HEK293 (cell line): ENCODE measurements around the gene PRCP.

Experiments used
- CTCF ChIA-PET: fragments of 350-600 bp; formaldehyde crosslinking; extraction: SDS; loops from one replicate; lab custom pipeline; 2021; ENCODE audit warnings: antibody characterized with exemption; lab: Yijun Ruan, JAX
- POLR2A ChIA-PET: fragments of 300-600 bp; formaldehyde crosslinking; extraction: SDS; loops from one replicate; lab custom pipeline; 2020; ENCODE audit warnings: antibody characterized with exemption, inconsistent platforms; lab: Yijun Ruan, JAX
- H3K27ac ChIP-seq: fragments of 200-500 bp; sonication (Bioruptor generic); 2 replicates; pipeline ENCODE4 v1.5.1; 2014; ENCODE audit warnings: low read depth, low read length, control low read depth, inconsistent platforms; ENCODE audit errors: extremely low read depth
- H3K36me3 ChIP-seq, 2 experiments: fragments of 200-500 bp in 1 of 2; sonication (Bioruptor generic) in 1 of 2; 1 replicate in 1 of 2; 2 replicates in 1 of 2; pipeline ENCODE4 v1.5.1; 2014 to 2017; ENCODE audit warnings: inconsistent platforms in 2 of 2, low read length in 2 of 2; ENCODE audit not compliant: control insufficient read depth in 2 of 2, insufficient read depth in 1 of 2
- H3K4me1 ChIP-seq: fragments of 200-500 bp; sonication (Bioruptor generic); 2 replicates; pipeline ENCODE4 v1.5.1; 2014; ENCODE audit warnings: mild to moderate bottlenecking, low read length, inconsistent platforms; ENCODE audit not compliant: control insufficient read depth, insufficient read depth
- H3K4me3 ChIP-seq: 2 replicates; pipeline ENCODE4 v1.5.1; 2011; ENCODE audit warnings: low read depth, mild to moderate bottlenecking, control low read depth, low read length, moderate library complexity
- H3K9me3 ChIP-seq: fragments of 200-500 bp; sonication (Bioruptor generic); 2 replicates; pipeline ENCODE4 v1.5.1; 2014; ENCODE audit warnings: low read depth, low read length, inconsistent platforms; ENCODE audit not compliant: control insufficient read depth, insufficient read depth
- KLF1 ChIP-seq: fragments of 450-650 bp; formaldehyde crosslinking; IDR thresholded peaks from 2 replicates; pipeline ENCODE4 v1.5.1; 2016; ENCODE audit warnings: missing biosample characterization, missing genetic modification characterization
- KLF10 ChIP-seq: fragments of 450-650 bp; IDR thresholded peaks from 2 replicates; pipeline ENCODE4 v1.5.1; 2018; ENCODE audit warnings: missing biosample characterization, mild to moderate bottlenecking, missing genetic modification characterization
- KLF16 ChIP-seq: fragments of 450-650 bp; formaldehyde crosslinking; IDR thresholded peaks from 2 replicates; pipeline ENCODE4 v1.5.1; 2017; ENCODE audit warnings: missing biosample characterization, missing genetic modification characterization
- RBAK ChIP-seq: fragments of 450-650 bp; formaldehyde crosslinking; IDR thresholded peaks from 2 replicates; pipeline ENCODE4 v1.5.1; 2016; ENCODE audit warnings: missing biosample characterization, missing genetic modification characterization
- ZBTB20 ChIP-seq: fragments of 450-650 bp; formaldehyde crosslinking; IDR thresholded peaks from 2 replicates; pipeline ENCODE4 v1.5.1; 2016; ENCODE audit warnings: missing biosample characterization, missing genetic modification characterization
- ZBTB48 ChIP-seq: fragments of 450-650 bp; formaldehyde crosslinking; IDR thresholded peaks from 2 replicates; pipeline ENCODE4 v1.5.1; 2016; ENCODE audit warnings: missing biosample characterization, missing genetic modification characterization
- ZNF223 ChIP-seq: fragments of 450-650 bp; formaldehyde crosslinking; IDR thresholded peaks from 2 replicates; pipeline ENCODE4 v1.5.1; 2016; ENCODE audit warnings: missing biosample characterization, missing genetic modification characterization
- ZNF391 ChIP-seq: fragments of 450-650 bp; formaldehyde crosslinking; IDR thresholded peaks from 2 replicates; pipeline ENCODE4 v1.5.1; 2016; ENCODE audit warnings: low read depth, missing biosample characterization, missing genetic modification characterization, borderline replicate concordance
- ZNF473 ChIP-seq: fragments of 450-650 bp; formaldehyde crosslinking; IDR thresholded peaks from 2 replicates; pipeline ENCODE4 v1.5.1; 2017; ENCODE audit warnings: missing biosample characterization, missing genetic modification characterization
- ZNF514 ChIP-seq: fragments of 450-650 bp; formaldehyde crosslinking; IDR thresholded peaks from 2 replicates; pipeline ENCODE4 v1.5.1; 2016; ENCODE audit warnings: missing biosample characterization, missing genetic modification characterization
- ZNF529 ChIP-seq: fragments of 450-650 bp; formaldehyde crosslinking; IDR thresholded peaks from 2 replicates; pipeline ENCODE4 v1.5.1; 2017; ENCODE audit warnings: missing genetic modification characterization, missing biosample characterization; ENCODE audit not compliant: insufficient replicate concordance
- ZNF660 ChIP-seq: fragments of 450-650 bp; IDR thresholded peaks from 2 replicates; pipeline ENCODE4 v1.5.1; 2018; ENCODE audit warnings: missing biosample characterization, mild to moderate bottlenecking, missing genetic modification characterization
- ZNF837 ChIP-seq: fragments of 450-650 bp; formaldehyde crosslinking; IDR thresholded peaks from 2 replicates; pipeline ENCODE4 v1.5.1; 2016; ENCODE audit warnings: missing biosample characterization, missing genetic modification characterization
- TF ChIP-seq, protein P1 (sequence below): fragments of 450-650 bp; formaldehyde crosslinking; IDR thresholded peaks from 2 replicates; pipeline ENCODE4 v1.5.1; 2016; ENCODE audit warnings: missing biosample characterization, missing genetic modification characterization
- TF ChIP-seq, protein P2 (sequence below): fragments of 450-650 bp; formaldehyde crosslinking; IDR thresholded peaks from 2 replicates; pipeline ENCODE4 v1.5.1; 2017; ENCODE audit warnings: missing biosample characterization, missing genetic modification characterization
- TF ChIP-seq, protein P3 (sequence below): sonication (generic); formaldehyde crosslinking; IDR thresholded peaks from 2 replicates; pipeline ENCODE4 v1.8.1; 2022; ENCODE audit warnings: mild to moderate bottlenecking, moderate library complexity, missing genetic modification reagents
- TF ChIP-seq, protein P4 (sequence below): fragments of 450-650 bp; formaldehyde crosslinking; IDR thresholded peaks from 2 replicates; pipeline ENCODE4 v1.5.1; 2016; ENCODE audit warnings: missing biosample characterization, missing genetic modification characterization
- TF ChIP-seq, protein P5 (sequence below): fragments of 450-650 bp; formaldehyde crosslinking; IDR thresholded peaks from 2 replicates; pipeline ENCODE4 v1.5.1; 2016; ENCODE audit warnings: missing biosample characterization, missing genetic modification characterization
- TF ChIP-seq, protein P6 (sequence below): fragments of 450-650 bp; formaldehyde crosslinking; IDR thresholded peaks from 2 replicates; pipeline ENCODE4 v1.5.1; 2016; ENCODE audit warnings: missing biosample characterization, missing genetic modification characterization

The PRCP gene

DNA sequence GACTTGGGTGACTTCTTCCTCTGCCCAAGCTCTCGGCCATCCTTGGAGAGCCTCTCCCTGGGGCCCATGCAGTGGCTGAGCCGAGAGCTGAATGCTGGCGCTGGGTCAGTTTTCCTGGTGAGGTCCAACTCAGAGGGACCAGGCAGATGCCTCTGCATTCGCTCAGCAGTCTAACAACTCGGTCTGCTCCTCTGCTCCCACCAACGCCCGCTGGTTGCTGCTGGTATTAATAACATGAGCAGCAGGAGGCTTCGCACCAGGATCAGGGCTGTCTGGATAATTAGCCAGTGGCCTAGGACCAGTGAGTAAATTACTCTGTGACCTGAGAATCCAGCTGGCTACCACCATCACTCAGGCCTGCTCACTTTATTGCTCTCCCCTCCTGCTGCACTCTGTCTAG, 88.9 kb downstream of the PRCP start:
- no peaks in the 10 kb centered on the region for H3K9me3 ChIP-seq
- no peaks in the 10 kb centered on the region for H3K36me3 ChIP-seq
- no peak overlapping the region for H3K27ac ChIP-seq
- ChIA-PET POLR2A (no interaction called here), CTCF (no interaction called here)
- H3K4me3 ChIP-seq: no peak overlapping the region
- no peaks in the 10 kb centered on the region for H3K4me1 ChIP-seq
- TF ChIP-seq, protein P1, sequence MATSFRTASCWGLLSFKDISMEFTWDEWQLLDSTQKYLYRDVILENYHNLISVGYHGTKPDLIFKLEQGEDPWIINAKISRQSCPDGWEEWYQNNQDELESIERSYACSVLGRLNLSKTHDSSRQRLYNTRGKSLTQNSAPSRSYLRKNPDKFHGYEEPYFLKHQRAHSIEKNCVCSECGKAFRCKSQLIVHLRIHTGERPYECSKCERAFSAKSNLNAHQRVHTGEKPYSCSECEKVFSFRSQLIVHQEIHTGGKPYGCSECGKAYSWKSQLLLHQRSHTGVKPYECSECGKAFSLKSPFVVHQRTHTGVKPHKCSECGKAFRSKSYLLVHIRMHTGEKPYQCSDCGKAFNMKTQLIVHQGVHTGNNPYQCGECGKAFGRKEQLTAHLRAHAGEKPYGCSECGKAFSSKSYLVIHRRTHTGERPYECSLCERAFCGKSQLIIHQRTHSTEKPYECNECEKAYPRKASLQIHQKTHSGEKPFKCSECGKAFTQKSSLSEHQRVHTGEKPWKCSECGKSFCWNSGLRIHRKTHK (tag by site-specific recombination): no peak
- TF ChIP-seq, protein P2, sequence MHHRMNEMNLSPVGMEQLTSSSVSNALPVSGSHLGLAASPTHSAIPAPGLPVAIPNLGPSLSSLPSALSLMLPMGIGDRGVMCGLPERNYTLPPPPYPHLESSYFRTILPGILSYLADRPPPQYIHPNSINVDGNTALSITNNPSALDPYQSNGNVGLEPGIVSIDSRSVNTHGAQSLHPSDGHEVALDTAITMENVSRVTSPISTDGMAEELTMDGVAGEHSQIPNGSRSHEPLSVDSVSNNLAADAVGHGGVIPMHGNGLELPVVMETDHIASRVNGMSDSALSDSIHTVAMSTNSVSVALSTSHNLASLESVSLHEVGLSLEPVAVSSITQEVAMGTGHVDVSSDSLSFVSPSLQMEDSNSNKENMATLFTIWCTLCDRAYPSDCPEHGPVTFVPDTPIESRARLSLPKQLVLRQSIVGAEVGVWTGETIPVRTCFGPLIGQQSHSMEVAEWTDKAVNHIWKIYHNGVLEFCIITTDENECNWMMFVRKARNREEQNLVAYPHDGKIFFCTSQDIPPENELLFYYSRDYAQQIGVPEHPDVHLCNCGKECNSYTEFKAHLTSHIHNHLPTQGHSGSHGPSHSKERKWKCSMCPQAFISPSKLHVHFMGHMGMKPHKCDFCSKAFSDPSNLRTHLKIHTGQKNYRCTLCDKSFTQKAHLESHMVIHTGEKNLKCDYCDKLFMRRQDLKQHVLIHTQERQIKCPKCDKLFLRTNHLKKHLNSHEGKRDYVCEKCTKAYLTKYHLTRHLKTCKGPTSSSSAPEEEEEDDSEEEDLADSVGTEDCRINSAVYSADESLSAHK (tag by site-specific recombination): no peak
- TF ChIP-seq, protein P3, sequence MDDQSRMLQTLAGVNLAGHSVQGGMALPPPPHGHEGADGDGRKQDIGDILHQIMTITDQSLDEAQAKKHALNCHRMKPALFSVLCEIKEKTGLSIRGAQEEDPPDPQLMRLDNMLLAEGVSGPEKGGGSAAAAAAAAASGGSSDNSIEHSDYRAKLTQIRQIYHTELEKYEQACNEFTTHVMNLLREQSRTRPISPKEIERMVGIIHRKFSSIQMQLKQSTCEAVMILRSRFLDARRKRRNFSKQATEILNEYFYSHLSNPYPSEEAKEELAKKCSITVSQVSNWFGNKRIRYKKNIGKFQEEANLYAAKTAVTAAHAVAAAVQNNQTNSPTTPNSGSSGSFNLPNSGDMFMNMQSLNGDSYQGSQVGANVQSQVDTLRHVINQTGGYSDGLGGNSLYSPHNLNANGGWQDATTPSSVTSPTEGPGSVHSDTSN (CRISPR knock-in tag): no peak
- no peak for TF ChIP-seq ZNF391 (tag by site-specific recombination)
- no peak for TF ChIP-seq ZBTB20 (tag by site-specific recombination)
- no peak for TF ChIP-seq KLF1 (tag by site-specific recombination)
- TF ChIP-seq ZNF473 (tag by site-specific recombination): no peak
- no peak for TF ChIP-seq ZNF837
- TF ChIP-seq RBAK (tag by site-specific recombination): no peak
- TF ChIP-seq, protein P4, sequence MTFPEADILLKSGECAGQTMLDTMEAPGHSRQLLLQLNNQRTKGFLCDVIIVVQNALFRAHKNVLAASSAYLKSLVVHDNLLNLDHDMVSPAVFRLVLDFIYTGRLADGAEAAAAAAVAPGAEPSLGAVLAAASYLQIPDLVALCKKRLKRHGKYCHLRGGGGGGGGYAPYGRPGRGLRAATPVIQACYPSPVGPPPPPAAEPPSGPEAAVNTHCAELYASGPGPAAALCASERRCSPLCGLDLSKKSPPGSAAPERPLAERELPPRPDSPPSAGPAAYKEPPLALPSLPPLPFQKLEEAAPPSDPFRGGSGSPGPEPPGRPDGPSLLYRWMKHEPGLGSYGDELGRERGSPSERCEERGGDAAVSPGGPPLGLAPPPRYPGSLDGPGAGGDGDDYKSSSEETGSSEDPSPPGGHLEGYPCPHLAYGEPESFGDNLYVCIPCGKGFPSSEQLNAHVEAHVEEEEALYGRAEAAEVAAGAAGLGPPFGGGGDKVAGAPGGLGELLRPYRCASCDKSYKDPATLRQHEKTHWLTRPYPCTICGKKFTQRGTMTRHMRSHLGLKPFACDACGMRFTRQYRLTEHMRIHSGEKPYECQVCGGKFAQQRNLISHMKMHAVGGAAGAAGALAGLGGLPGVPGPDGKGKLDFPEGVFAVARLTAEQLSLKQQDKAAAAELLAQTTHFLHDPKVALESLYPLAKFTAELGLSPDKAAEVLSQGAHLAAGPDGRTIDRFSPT: no peak
- TF ChIP-seq ZNF660 (tag by site-specific recombination): no peak
- no peak for TF ChIP-seq KLF10
- TF ChIP-seq, protein P5, sequence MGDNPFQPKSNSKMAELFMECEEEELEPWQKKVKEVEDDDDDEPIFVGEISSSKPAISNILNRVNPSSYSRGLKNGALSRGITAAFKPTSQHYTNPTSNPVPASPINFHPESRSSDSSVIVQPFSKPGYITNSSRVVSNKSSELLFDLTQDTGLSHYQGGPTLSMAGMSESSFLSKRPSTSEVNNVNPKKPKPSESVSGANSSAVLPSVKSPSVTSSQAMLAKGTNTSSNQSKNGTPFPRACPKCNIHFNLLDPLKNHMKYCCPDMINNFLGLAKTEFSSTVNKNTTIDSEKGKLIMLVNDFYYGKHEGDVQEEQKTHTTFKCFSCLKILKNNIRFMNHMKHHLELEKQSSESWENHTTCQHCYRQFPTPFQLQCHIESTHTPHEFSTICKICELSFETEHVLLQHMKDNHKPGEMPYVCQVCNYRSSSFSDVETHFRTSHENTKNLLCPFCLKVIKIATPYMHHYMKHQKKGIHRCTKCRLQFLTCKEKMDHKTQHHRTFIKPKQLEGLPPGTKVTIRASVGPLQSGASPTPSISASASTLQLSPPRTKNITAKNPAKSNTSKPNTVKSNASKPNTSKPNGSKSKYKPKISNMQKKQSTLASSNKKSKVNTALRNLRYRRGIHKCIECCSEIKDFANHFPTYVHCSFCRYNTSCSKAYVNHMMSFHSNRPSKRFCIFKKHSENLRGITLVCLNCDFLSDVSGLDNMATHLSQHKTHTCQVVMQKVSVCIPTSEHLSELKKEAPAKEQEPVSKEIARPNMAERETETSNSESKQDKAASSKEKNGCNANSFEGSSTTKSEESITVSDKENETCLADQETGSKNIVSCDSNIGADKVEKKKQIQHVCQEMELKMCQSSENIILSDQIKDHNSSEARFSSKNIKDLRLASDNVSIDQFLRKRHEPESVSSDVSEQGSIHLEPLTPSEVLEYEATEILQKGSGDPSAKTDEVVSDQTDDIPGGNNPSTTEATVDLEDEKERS (tag by site-specific recombination): no peak
- no peak for TF ChIP-seq ZNF529
- no peak for TF ChIP-seq ZNF223 (tag by site-specific recombination)
- TF ChIP-seq KLF16: no peak
- no peak for TF ChIP-seq ZBTB48 (tag by site-specific recombination)
- no peak for TF ChIP-seq ZNF514 (tag by site-specific recombination)
- TF ChIP-seq, protein P6, sequence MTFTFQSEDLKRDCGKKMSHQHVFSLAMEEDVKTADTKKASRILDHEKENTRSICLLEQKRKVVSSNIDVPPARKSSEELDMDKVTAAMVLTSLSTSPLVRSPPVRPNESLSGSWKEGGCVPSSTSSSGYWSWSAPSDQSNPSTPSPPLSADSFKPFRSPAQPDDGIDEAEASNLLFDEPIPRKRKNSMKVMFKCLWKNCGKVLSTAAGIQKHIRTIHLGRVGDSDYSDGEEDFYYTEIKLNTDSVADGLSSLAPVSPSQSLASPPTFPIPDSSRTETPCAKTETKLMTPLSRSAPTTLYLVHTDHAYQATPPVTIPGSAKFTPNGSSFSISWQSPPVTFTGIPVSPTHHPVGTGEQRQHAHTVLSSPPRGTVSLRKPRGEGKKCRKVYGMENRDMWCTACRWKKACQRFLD (tag by site-specific recombination): no peak
